Activated naive CD4-positive, alpha-beta T cell treated with anti-CD3 and anti-CD28 coated beads, Interleukin-2, amount 10 ng/mL, durations not matched to agents 5 hours and 36 hours (primary cell): ENCODE data around the gene ATP1B1. TPM values are rescaled to one million over a fixed set of nuclear protein-coding genes. Genes with fewer than 3 reads are reported as not detected.

Experiments
- total RNA-seq, 2 experiments: library from RNA; stranded (reverse); gene quantifications; one replicate each; pipeline ENCODE4 v1.2.3, GENCODE V29; 2021

Gene ATP1B1
- 1 to 10 TPM; 3.1 to 4.1 TPM for total RNA-seq

DNA sequence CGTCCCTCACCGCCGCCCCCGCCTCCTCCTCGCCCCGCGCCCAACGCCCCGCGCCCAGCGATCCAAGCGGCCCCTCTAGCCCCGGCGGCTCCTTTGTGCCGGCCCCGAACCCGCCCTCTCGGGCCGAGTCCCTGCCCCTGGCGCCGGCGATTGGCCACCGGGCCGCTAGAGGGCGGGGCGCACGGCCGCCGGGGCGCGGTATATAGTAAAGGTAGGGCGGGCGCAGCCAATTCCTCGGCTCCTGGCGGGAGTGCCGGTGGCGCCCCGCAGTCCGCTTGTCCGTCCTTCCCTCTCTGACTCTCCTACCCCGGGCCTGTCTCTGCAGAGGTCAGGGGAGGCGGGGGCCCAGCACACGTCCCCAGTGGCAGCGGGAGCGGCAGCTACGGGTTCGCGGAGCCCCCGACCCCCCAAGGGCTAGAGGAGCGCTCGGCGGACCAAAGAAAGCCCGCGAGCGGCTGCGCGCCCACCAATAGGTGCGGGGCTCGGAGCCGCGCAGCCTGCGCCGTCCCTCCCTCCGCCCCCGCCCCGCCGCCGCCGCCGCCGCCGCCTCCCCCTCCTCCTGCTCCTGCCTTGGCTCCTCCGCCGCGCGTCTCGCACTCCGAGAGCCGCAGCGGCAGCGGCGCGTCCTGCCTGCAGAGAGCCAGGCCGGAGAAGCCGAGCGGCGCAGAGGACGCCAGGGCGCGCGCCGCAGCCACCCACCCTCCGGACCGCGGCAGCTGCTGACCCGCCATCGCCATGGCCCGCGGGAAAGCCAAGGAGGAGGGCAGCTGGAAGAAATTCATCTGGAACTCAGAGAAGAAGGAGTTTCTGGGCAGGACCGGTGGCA is at the start of gene ATP1B1:
Gene ATP1B1 (plus strand): TSS at position 596 of the 826 bp plus-strand sequence. CDS start 140 bp downstream, at position 736.

